ENCODE data around the gene RBBP9.
"Not testable (repeated sequence)": the region's sequence is repeated elsewhere in the genome, so short reads cannot be mapped to it uniquely, and the experiment has no call there.

Gene RBBP9

DNA sequence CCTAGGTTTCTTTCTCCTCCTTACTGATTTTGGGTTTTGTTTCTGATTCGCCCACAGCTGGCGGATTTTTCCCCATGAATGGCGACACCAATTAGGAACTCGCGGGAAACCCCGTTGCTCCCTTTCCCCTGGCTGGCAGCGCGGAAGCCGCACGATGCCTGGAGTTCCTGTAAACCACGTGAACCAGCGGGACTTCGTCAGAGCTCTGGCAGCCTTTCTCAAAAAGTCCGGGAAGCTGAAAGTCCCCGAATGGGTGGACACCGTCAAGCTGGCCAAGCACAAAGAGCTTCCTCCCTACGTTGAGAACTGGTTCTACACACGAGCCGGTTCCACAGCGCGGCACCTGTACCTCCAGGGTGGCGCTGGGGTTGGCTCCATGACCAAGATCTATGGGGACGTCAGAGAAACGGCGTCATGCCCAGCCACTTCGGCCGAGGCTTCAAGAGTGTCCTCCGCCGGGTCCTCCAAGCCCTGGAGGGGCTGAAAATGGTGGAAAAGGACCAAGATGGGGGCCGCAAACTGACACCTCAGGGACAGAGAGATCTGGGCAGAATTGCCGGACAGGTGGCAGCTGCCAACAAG is 7.5 kb upstream of the RBBP9 start:
- DNase-seq (ENCODE audit: low read depth), result no peak

DNA sequence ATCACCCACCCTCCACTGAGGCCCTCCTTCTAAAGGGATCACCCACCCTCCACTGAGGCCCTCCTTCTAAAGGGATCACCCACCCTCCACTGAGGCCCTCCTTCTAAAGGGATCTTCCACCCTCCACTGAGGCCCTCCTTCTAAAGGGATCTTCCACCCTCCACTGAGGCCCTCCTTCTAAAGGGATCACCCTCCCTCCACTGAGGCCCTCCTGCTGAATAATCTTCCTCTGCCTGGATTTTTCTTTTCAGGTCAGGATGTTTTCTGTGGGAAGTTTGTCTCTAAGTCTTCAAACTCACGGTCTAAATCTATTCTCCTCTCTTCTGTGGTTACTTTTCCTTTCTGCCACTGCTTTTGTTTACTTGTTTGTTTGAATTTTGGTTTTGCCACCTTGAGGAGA is 4.6 kb upstream of the RBBP9 start:
- DNase-seq (ENCODE audit: low read depth), result not testable (repeated sequence)

DNA sequence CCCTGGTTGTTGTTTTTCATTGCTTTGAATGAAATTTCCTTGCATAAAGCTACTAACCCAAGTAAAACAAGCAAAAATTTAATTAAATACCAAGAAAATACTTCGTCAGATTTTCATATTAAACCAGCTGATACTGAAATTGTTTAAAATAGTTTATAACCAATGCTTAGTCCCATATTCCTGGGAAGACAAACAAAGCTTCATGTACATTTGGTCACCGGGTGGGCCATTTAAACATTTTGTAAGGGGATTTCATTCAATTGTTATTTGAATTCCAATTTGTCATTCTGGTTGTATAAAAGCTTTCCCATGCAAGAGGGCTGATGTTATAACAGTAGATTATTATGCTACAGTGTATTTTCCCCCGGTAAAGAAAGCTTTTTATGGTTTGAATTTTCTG is 578 bp upstream of the RBBP9 start:
- DNase-seq (ENCODE audit: low read depth), result no peak

DNA sequence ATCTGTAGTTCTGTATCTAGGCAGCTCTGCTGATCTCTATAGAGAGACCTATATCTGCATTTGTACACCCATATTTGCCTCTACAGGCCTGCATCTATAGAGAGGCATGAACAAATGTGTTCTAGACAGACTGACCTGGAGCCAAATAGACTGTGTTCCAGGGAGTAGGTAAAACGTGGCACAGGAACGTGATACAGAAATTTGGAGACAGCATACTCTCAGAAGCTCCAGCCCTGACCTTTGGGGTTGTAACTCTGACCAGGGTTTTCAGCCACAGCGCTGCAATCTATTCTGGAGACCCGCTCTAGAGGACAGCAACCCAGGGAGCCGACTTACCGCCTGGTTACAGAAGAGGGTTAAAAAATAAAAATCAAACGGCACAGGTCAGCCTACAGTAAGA is 983 bp downstream of the RBBP9 start:
- no peak for DNase-seq (ENCODE audit: low read depth)

DNA sequence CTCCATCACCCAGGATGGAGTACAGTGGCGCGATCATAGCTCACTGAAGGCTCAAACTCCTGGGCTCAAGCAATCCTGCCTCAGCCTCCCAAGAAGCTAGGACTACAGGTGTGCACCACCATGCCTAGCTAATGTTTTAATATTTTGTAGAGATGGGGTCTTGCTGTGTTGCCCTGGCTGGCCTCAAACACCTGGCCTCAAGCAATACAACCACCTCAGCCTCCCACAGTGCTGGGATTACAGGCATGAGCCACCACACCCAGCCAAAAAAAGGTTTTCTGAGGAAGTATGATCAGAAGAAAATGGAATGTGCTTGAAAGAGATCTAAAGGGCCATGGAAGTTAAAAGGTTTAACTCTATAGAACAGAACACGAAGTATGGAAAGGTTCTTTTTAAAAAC is 8.7 kb downstream of the RBBP9 start:
- no peak for DNase-seq (ENCODE audit: low read depth)

DNA sequence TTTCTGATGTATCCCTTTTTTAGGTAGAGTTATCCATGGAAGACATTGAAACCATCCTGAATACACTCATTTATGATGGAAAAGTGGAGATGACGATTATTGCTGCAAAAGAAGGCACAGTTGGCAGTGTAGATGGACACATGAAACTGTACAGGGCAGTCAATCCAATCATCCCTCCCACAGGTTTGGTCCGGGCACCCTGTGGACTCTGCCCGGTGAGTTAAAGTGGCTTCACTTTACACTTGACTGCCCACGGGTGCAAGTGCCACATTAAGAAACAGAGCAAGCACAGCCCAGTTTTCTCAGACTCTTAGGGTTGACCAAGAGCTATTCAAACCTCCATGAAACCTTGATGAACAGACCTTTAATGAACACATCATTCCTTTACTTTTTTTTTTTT is 15.4 kb downstream of the RBBP9 start:
- no peak for DNase-seq (ENCODE audit: low read depth)

DNA sequence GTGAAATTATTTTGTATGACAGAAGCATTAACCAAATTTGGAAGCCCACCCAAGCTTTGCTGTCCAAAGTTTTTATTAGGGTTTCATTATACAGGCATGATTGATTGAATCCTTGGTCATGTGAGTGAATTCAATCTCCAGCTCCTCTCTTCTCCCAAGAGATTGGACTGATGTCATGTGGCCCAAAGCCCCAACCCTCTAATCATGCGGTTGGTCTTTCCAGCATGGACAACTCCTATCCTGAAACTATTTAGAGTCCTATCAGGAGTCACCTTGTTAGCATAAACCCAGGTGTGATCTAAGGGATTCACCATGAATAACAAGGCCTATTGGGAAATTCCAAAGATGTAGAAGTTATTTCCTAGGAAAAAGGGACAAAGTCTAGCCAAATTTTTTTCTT is 19.2 kb downstream of the RBBP9 start:
- DNase-seq (ENCODE audit: low read depth), result no peak

DNA sequence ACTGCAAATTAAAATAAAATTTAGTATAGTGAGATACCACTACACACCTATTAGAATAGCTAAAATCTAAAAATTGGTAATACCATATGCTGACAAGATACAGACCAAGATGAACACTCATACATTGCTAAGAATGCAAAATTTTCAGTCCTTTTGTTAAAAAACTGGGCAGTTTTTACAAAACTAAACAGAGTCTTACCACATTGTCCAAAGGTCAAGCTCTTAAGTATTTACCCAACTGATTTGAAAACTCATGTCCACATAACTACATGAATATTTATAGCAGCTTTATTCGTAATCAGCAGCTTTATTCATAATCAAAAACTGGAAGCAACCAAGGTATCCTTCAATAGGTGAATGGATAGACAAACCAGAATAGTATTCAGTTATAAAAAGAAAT is 19.8 kb downstream of the RBBP9 start:
- no peak for DNase-seq (ENCODE audit: low read depth)

DNA sequence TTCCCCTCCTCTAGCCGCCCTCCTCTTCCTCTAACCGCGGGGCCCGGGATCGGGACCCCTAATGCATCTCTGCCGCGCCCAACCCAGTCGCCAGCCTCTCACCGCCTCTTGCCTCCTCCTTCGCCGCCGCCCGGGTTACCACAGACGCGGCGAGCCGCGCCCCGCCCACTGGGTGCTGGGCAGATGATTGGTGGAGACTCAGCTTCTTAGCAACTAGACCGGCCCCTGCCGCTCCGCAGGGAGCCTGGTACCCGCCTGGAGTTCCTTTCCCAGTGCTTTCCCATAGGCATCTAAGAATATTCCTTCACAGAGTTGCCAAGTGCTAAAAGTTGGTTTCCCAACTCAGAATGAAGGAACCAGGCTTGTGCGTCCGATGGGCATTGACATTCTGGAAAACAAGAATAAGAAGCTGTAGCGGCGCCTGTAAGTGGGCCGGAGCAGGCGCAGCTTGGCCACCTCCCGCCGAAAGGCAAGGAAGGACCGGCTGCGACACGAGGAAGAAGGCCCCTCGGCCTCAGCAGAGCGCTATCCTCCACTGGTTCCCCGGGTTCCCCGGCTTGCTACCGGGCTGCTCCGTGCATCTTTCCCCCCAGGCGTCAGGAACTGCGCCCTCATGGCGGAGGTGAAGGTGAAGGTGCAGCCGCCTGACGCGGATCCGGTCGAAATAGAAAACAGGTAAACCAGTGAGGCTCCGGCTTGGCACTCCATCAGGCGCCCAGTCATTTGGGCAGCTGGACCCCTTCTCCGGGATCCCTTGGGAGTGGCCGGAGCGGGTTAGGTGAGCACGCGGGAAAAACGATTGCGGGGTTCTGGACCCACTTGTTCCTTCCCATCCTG is 29.9 kb downstream of the RBBP9 start, which contains the start of the genes DZANK1 and POLR3F:
Gene DZANK1 (minus strand): TSS at position 137 of the 837 bp plus-strand sequence. CDS start 1,672 bp downstream, outside the sequence.
Gene POLR3F (plus strand): TSS at position 497 of the 837 bp plus-strand sequence. CDS start 117 bp downstream, at position 614.
- peak; percentile 90 for DNase-seq (ENCODE audit: low read depth)

DNA sequence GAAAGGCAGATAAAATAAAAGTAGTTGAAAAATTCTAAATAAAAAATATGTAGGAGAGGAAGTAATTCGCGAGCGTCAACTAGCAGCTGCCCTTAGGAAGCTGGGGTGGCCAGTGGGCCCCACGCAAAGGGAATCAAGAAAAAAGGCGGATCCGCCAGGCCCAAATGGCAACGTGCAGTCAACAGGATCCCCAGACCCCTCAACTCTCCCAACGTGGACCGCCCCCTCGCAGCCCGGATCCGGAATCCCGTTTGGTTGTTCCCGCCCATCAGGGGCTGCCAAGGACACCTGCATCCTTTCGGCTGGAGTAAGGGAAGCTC is 30.5 kb downstream of the RBBP9 start:
- DNase-seq (ENCODE audit: low read depth), result no peak

DNA sequence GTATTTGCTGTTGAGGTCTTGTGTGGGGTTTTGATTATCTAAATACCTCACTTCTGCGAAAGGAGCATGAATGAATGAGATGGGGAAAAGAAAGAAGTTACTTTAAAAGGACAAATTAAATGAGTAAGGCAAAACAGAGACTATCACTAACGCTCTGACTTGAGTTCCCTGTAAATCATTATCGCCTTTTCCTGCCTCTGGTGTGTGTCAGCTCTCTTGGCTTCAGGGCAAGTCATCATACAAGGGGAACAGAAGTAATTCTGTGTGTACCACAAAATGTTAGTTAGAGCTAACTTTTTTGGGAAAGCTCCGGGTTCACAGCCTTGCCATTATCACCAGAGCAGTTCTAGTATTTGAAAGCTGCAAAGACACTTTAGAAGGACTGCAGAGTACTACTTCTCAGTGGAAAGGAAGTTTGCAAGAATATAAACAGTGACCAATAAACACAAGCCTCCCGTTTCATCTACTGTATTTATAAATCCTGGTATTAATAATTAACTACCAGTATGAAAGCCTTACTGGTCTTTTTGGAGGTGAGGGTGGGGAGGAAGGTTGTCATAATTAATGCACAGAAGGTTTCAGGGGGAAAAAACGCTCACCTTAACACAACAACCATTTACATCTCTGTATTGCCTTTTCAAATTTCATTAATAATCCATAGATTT is 31.4 kb downstream of the RBBP9 start:
- DNase-seq (ENCODE audit: low read depth), result no peak

DNA sequence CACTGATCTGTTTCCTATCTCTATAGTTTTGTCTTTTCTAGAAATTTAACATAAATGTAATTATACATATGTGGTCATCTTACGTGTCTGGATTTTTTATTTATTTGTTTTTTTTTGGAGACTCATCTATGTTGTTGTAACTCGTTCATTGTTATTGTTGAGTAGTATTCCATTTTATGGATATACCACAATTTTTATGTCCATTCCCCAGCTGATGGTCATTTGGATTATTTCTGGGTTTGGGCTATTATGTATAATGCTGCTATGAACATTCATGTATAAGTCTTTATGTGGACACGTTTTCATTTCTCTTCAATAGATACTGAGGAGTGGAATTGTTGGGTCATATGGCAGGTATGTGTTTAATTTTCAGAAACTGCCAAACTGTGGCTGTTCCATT is 40.4 kb downstream of the RBBP9 start:
- DNase-seq (ENCODE audit: low read depth), result no peak

DNA sequence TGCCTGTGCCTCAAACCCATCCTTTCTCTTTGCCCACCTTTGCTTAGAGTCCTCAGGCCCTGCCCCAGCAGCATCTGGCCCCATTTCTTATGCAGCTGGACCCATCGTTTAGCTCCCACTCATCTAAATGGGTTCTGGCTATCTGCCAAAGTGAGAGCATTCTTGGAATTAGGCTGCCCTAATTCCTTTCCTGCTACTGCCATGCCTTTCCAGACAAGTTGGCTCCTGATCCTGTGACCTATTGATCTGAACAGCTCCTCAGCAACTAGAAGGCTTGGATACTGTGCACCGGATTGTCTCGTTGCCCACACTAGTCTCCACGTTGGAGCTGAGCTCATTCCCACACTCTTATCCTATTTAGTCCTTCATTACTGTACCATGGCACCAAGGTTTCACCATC is 53.1 kb downstream of the RBBP9 start:
- DNase-seq (ENCODE audit: low read depth), result no peak

DNA sequence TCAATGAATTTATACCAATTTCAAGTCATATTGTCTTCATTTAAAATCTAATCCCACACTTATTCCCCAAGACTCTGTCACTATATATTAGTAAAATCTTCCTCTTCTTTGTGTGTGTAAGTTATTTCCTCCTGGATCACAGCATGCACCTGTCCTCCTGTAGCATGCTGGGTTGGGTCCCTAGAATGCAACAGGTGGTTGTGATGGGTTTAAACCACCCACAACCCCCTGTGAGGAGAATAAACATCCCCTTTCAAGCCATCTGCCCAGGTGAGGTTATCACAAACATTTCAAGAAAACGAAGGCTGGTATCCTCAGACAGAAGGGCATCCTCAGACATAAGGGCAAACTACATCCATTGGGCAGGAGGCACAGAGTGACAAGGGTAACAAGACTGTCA is 56.6 kb downstream of the RBBP9 start:
- no peak for DNase-seq (ENCODE audit: low read depth)

DNA sequence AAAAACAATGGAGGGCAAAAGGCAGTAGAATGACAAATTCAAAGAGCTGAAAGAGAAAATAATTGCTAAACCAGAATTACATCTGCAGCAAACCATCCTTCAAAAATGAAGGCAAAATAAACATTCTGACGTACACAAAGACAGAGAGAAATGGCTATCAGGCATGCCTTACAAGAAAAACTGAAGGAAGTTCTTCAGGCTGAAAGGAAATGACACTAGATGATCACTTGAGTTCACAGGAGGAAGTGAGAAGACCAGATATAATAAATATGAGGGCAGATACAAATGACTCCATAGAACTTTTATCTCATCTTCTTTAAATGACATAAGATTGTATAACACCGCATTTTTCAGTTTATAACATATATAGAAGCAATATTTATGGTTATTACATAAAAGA is 60.2 kb downstream of the RBBP9 start:
- DNase-seq (ENCODE audit: low read depth), result no peak

All from GM04504 (cell line).